Hematopoietic multipotent progenitor cell treated with erythropoietin and hydrocortisone succinate and interleukin-3 and kit ligand, for 15 days (in vitro differentiated cells): ENCODE data around the gene LRFN4.

Experiments
- DNase-seq: peaks from one replicate; pipeline ENCODE4 v3.0.0-alpha.2; 2015; ENCODE audit warnings: low spot score

LRFN4 gene

DNA sequence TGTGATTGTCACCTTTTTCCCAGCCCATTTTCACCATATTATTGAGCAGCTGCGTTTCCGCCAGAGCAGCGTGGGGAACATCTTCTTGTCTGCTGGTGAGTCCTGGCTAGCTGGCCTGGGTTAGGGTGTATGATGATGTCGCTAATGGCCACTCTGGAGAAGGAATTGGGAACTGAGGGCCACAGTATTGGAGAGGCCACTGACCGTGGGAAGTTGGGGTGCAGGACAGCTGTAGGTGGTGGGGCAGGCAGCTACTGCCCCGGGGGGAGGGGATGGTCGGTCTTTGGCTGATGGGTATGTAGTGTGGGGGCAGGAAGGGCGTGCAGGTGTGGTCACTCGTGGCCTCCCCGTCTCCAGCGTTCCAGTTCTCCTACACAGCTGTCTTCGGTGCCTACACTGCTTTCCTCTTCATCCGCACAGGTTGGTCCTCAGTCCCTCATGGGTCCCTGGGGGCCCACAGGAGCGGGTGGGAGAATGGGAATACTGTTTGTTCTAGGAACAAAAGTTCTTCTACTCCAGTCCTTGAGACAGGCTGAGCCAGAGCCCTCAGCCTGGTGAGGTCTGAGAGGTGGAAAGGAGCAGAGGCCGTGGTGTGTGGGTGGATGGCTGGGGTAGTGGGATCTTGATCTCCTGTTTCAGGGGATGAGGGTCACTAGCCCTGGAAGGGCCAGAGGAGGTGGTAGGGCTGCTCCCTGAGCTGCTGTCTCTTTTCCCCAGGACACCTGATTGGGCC is 11.6 kb upstream of the LRFN4 start:
- no peak for DNase-seq

DNA sequence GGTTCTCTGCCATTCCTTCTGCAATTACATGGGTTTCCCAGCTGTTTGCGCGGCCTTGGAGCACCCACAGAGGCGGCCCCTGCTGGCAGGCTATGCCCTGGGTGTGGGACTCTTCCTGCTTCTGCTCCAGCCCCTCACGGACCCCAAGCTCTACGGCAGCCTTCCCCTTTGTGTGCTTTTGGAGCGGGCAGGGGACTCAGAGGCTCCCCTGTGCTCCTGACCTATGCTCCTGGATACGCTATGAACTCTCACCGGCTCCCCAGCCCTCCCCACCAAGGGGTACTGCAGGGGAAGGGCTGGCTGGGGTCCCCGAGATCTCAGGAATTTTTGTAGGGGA is 11.0 kb upstream of the LRFN4 start:
- DNase-seq, result no peak

- no peak for DNase-seq
Measured at GRCh38 chr11:66846671-66847091, 10.2 kb upstream of the LRFN4 start.

GRCh38 chr11:66847461-66848232 is 9.2 kb upstream of the LRFN4 start:
- no peak for DNase-seq

- DNase-seq, result no peak
Measured at GRCh38 chr11:66848671-66849500, 8.0 kb upstream of the LRFN4 start.

- no peak for DNase-seq
Measured at GRCh38 chr11:66849501-66850234, 7.2 kb upstream of the LRFN4 start.

- DNase-seq, result no peak
Measured at GRCh38 chr11:66850235-66850587, 6.7 kb upstream of the LRFN4 start.

- no peak for DNase-seq
Measured at GRCh38 chr11:66850588-66851238, 6.2 kb upstream of the LRFN4 start.

DNA sequence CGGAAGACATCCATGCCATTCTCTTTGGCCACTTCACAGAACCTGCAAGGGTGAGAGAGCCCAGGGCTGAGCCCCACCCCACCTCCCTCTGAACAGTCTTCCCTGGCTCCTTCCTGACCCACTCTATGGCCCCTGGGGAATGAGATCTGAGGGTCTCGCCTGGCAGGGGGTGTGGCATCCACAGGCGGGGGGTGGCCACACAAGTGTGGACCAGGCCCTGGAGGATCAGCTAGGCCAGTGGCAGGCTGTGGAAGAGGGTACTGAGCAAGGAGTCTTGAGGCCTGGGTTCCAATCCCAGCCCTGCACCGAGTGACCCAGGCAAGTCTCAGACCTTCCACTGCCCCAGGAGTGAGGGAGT is 5.6 kb upstream of the LRFN4 start:
- DNase-seq, result no peak

DNA sequence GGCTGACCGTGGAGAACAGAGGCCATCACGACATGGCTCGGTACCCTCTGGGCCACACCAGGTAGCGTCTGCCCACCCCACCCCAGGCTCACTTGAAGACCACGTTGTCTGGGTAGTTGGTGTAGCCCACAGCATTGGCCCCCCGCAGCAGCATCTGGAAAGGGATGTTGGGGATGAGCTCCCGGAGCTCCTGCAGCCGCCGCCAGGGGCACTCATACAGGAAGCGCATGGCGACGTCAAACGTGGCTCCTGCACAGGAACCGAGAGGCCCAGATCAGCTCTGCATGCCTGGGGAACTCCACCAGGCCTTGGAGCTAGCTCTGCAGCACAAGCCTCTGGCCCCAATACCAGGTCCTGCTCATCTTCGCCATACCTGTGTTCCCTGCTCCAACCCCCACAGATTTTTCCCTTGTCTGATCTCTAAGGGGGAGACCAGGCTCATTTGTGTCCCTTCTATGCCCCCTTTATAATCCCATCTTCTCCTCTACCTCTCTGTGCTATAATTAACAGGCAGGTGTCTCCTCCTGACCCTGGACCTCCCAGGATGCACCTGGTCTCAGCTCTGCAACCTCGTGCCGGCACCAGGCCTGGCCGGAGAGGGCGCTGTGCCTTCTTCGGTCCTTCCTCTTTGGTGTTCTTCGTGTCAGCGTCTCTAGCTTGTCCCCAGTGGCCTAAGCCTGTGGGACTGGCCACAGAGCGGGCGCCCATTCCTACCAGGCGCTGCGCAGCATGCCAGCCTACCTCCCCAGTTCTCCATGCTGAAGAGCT is 5.0 kb upstream of the LRFN4 start:
- no peak for DNase-seq

- DNase-seq, result no peak
Measured at GRCh38 chr11:66852466-66853241, 4.2 kb upstream of the LRFN4 start.

DNA sequence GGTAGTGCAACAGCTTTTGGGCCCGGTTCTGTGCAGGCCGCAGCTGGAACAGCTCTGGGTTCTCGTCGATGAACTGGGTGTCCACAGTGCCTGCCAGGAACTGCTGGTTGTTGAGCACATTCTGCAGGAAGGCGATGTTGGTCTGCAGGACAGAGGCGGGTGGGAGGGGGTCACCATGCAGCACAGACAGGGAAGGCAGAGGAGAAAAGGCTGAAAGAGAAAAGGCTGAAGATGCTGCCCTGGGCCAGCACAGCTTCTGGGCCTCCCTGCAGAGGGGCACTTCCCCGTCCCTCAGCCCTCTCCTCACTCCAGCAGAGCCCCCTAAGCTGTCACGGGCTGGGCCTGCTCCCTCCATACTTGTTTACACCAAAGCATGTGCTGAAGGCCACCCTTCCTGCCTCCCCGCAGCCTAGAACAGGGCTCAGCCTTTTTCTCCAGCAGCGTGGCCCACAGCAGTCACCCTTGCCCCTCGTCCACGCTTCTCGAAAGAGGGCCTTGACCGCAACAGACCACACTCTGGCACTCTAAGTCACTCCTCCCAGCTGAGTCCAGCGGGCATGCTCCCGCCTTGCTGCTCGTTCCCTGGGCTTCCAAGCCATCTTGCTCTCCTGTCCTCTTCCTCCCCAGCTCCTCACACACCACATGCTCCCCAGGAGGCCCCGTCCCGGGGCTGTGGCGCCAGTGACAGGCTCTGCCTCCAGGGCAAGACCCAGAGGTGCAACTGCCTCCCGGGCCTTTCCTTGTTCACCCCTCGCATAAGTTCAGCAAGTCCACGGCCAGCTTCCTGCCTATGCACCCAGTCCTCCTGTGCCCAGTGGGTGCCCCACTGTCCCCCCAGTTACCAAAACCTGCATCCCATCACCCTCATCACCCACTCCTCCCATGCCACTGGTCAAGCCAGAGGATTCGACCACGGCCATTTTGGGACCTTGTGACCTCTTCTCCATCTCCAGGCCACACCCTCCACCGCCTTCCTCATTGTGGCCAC is 3.3 kb upstream of the LRFN4 start:
- DNase-seq, result no peak

GRCh38 chr11:66854231-66854661 is 2.6 kb upstream of the LRFN4 start:
- DNase-seq, result no peak

DNA sequence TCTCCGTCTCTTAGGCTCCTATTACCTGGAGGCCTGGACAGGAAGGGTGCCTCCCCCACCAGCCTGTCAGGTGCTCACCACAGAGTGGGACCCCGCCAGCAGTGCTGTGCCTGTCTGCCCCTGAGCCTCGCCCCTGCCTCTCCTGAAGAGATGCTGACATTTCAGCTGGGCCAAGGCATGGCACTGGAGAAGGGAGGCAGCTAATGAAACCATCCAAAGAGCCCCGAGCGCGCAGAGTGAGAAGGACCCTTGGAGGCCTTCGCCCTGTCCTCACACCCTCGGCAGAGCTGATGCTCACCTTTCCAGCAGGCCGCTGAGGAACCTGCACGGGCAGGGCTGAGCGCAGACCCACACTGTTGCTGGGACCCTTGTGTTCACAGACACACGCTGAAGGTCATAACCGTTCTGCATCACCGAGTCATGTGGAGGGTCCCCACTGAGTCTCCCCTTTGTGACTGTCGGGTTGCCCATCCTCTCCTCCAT is 2.1 kb upstream of the LRFN4 start:
- no peak for DNase-seq

DNA sequence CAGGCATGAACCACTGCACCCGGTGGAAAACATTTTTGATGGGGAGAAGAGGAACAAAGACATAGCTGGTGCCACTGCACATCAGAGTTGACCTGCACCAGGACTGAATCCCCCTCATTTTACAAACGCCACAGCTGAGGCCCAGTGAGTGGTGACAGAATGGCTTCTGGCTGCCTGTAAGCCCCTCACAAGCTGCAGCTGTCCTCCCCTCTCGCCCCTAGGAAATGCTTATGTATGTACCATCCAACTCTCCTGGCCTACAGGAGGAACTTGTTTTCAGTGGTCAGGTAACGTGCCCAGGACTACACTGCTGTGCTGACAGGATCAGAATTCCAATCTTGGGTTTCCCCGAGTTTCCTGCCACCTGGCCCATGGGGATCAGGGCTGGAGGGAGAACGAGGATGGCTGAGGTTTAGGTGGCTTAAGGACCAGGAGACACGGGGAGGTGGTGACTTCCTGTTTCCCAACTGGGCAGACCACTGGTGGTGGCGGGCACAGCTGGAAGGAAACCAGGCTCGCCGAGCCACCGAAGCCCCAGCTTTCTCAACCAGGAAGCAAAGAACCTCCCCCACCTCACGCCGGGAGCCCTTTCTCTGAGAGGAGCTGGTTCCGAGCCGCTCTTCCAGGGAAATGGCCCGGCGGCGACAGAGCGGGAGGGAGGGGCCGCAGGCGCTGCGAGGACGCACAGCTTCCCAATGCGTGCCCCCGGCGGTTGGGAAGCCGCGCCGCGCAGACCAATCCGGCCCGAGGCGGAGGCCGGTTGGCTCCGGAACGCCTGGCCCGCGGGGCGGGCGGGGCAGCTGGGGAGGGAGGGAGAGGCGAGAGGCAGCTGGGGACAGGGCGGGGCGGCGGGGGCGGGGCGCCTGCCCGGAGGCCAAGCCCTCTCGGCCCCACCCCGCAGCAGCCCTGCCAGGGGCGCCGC is 1.0 kb upstream of the LRFN4 start:
- peak; percentile 89 for DNase-seq

GRCh38 chr11:66857234-66857926 is 516 bp downstream of the LRFN4 start:
- no peak for DNase-seq

GRCh38 chr11:66857927-66858185 is 992 bp downstream of the LRFN4 start:
- DNase-seq, result no peak
